ENCODE data around the gene CLINT1. TPM values are rescaled to one million over a fixed set of nuclear protein-coding genes. Genes with fewer than 3 reads are reported as not detected.

CLINT1 gene
- total and polyA plus RNA-seq, 3 experiments from 2014 or later = 72.3 to 91.1 (median 73.1) TPM

GRCh38 chr5:157870837-157871834 lies 12.2 kb upstream of the CLINT1 start:
- ChIA-PET POLR2A (no interaction called here), CTCF (no interaction called here)
- Mint-ChIP-seq H3K4me1 (no peaks in the 10 kb centered on the region), H3K27ac (no peak overlapping the region), H3K9me3 (no peaks in the 10 kb centered on the region), H3K27me3 (peaks cover 6 to 9% of the 10 kb centered on the region in 2 donors), H3K36me3 (no peaks in the 10 kb centered on the region), H3K4me3 (no peak overlapping the region)
- no peaks in the 10 kb centered on the region for H3K9me3 ChIP-seq (ENCODE audit: low read length)
- no peak overlapping the region for H3K27ac ChIP-seq (ENCODE audit: low read depth, low read length)
- no peak overlapping the region for H3K4me3 ChIP-seq (ENCODE audit: low read length)
- DNase-seq = no peak
- H3K4me1 ChIP-seq (ENCODE audit: insufficient read depth, low read length) = no peaks in the 10 kb centered on the region
- H3K27me3 ChIP-seq (ENCODE audit: insufficient read depth, low read length, poor library complexity, severe bottlenecking) = no peaks in the 10 kb centered on the region
- H3K36me3 ChIP-seq (ENCODE audit: insufficient read depth, low read length) = no peaks in the 10 kb centered on the region

- H3K36me3 Mint-ChIP-seq = no peaks in the 10 kb centered on the region
- no peak for DNase-seq
- ChIA-PET CTCF (no interaction called here), POLR2A (no interaction called here)
- H3K27ac Mint-ChIP-seq = no peak overlapping the region
- Histone ChIP-seq H3K27me3 (ENCODE audit: insufficient read depth, low read length, poor library complexity, severe bottlenecking) (no peaks in the 10 kb centered on the region), H3K27ac (ENCODE audit: low read depth, low read length) (no peak overlapping the region), H3K36me3 (ENCODE audit: insufficient read depth, low read length) (no peaks in the 10 kb centered on the region), H3K4me3 (ENCODE audit: low read length) (no peak overlapping the region), H3K9me3 (ENCODE audit: low read length) (no peaks in the 10 kb centered on the region), H3K4me1 (ENCODE audit: insufficient read depth, low read length) (peaks cover 8% of the 10 kb centered on the region)
- H3K4me3 Mint-ChIP-seq = peak overlapping the region in 1 of 7 donors; percentile 14
- no peaks in the 10 kb centered on the region for H3K9me3 Mint-ChIP-seq
- H3K4me1 Mint-ChIP-seq = peaks cover 0 to 6% (median 0%) of the 10 kb centered on the region in 3 donors
- peaks cover 6 to 9% of the 10 kb centered on the region in 2 donors for H3K27me3 Mint-ChIP-seq
Measured at GRCh38 chr5:157867751-157868387, 8.9 kb upstream of the CLINT1 start.

- no peak overlapping the region for H3K4me3 Mint-ChIP-seq
- no peaks in the 10 kb centered on the region for H3K36me3 ChIP-seq (ENCODE audit: insufficient read depth, low read length)
- H3K4me1 Mint-ChIP-seq = peaks cover under 1 to 10% (median 2%) of the 10 kb centered on the region in 3 donors
- no peak overlapping the region for H3K4me3 ChIP-seq (ENCODE audit: low read length)
- POLR2A ChIA-PET = no interaction called here
- peaks cover 0 to 5% (median 0%) of the 10 kb centered on the region in 3 donors for H3K36me3 Mint-ChIP-seq
- no peaks in the 10 kb centered on the region for H3K9me3 Mint-ChIP-seq
- CTCF ChIA-PET = no interaction called here
- peak overlapping the region in 1 of 8 donors; percentile 34 for H3K27ac Mint-ChIP-seq
- H3K9me3 ChIP-seq (ENCODE audit: low read length) = no peaks in the 10 kb centered on the region
- peaks cover 8% of the 10 kb centered on the region for H3K4me1 ChIP-seq (ENCODE audit: insufficient read depth, low read length)
- H3K27me3 Mint-ChIP-seq = peaks cover 6 to 9% of the 10 kb centered on the region in 2 donors
- no peaks in the 10 kb centered on the region for H3K27me3 ChIP-seq (ENCODE audit: insufficient read depth, low read length, poor library complexity, severe bottlenecking)
- DNase-seq = no peak
- H3K27ac ChIP-seq (ENCODE audit: low read depth, low read length) = no peak overlapping the region
Measured at GRCh38 chr5:157866536-157866935, 7.6 kb upstream of the CLINT1 start.

- Histone ChIP-seq H3K36me3 (ENCODE audit: insufficient read depth, low read length) (no peaks in the 10 kb centered on the region), H3K27me3 (ENCODE audit: insufficient read depth, low read length, poor library complexity, severe bottlenecking) (no peaks in the 10 kb centered on the region), H3K9me3 (ENCODE audit: low read length) (no peaks in the 10 kb centered on the region), H3K4me1 (ENCODE audit: insufficient read depth, low read length) (peaks cover 8% of the 10 kb centered on the region), H3K27ac (ENCODE audit: low read depth, low read length) (no peak overlapping the region), H3K4me3 (ENCODE audit: low read length) (no peak overlapping the region)
- CTCF ChIA-PET = no interaction called here
- peaks cover 4 to 7% of the 10 kb centered on the region in 2 donors for H3K27me3 Mint-ChIP-seq
- no peak overlapping the region for H3K27ac Mint-ChIP-seq
- H3K4me3 Mint-ChIP-seq = no peak overlapping the region
- peaks cover 5 to 18% (median 8%) of the 10 kb centered on the region in 3 donors for H3K4me1 Mint-ChIP-seq
- H3K9me3 Mint-ChIP-seq = no peaks in the 10 kb centered on the region
- DNase-seq = no peak
- H3K36me3 Mint-ChIP-seq = peaks cover 0 to 5% (median 0%) of the 10 kb centered on the region in 3 donors
- POLR2A ChIA-PET = no interaction called here
Measured at GRCh38 chr5:157865781-157866180, 6.8 kb upstream of the CLINT1 start.

- peaks cover 0 to 5% (median under 1%) of the 10 kb centered on the region in 3 donors for H3K36me3 Mint-ChIP-seq
- H3K9me3 Mint-ChIP-seq = no peaks in the 10 kb centered on the region
- no peaks in the 10 kb centered on the region for H3K36me3 ChIP-seq (ENCODE audit: insufficient read depth, low read length)
- H3K9me3 ChIP-seq (ENCODE audit: low read length) = no peaks in the 10 kb centered on the region
- no peak overlapping the region for H3K27ac ChIP-seq (ENCODE audit: low read depth, low read length)
- peak in 1 of 5 donors; percentile 65 for DNase-seq
- no peaks in the 10 kb centered on the region for H3K27me3 ChIP-seq (ENCODE audit: insufficient read depth, low read length, poor library complexity, severe bottlenecking)
- H3K27ac Mint-ChIP-seq = peak overlapping the region in 3 of 8 donors; percentile 2 to 93 (median 34)
- H3K27me3 Mint-ChIP-seq = peaks cover 2 to 4% of the 10 kb centered on the region in 2 donors
- H3K4me3 Mint-ChIP-seq = peak overlapping the region in 1 of 7 donors; percentile 61
- peaks cover 11% of the 10 kb centered on the region for H3K4me1 ChIP-seq (ENCODE audit: insufficient read depth, low read length)
- ChIA-PET CTCF (no interaction called here), POLR2A (no interaction called here)
- H3K4me1 Mint-ChIP-seq = peaks cover 16 to 28% (median 17%) of the 10 kb centered on the region in 3 donors
- H3K4me3 ChIP-seq (ENCODE audit: low read length) = no peak overlapping the region
Measured at GRCh38 chr5:157864067-157864466, 5.1 kb upstream of the CLINT1 start.

- H3K27ac ChIP-seq (ENCODE audit: low read depth, low read length) = no peak overlapping the region
- H3K27me3 ChIP-seq (ENCODE audit: insufficient read depth, low read length, poor library complexity, severe bottlenecking) = no peaks in the 10 kb centered on the region
- POLR2A ChIA-PET = no interaction called here
- CTCF ChIA-PET = no interaction called here
- Mint-ChIP-seq H3K27me3 (peaks cover 0 to 4% of the 10 kb centered on the region in 2 donors), H3K36me3 (peaks cover 0 to 9% (median 5%) of the 10 kb centered on the region in 3 donors), H3K4me3 (peak overlapping the region in 1 of 7 donors; percentile 12), H3K4me1 (peaks cover 23 to 40% (median 29%) of the 10 kb centered on the region in 3 donors), H3K27ac (peak overlapping the region in 2 of 8 donors; percentile 17 to 72), H3K9me3 (no peaks in the 10 kb centered on the region)
- peaks cover 15% of the 10 kb centered on the region for H3K4me1 ChIP-seq (ENCODE audit: insufficient read depth, low read length)
- no peaks in the 10 kb centered on the region for H3K9me3 ChIP-seq (ENCODE audit: low read length)
- no peak for DNase-seq
- H3K4me3 ChIP-seq (ENCODE audit: low read length) = no peak overlapping the region
- no peaks in the 10 kb centered on the region for H3K36me3 ChIP-seq (ENCODE audit: insufficient read depth, low read length)
Measured at GRCh38 chr5:157862183-157862851, 3.4 kb upstream of the CLINT1 start.

GRCh38 chr5:157860898-157861890 lies 2.2 kb upstream of the CLINT1 start:
- Histone ChIP-seq H3K27ac (ENCODE audit: low read depth, low read length) (no peak overlapping the region), H3K9me3 (ENCODE audit: low read length) (no peaks in the 10 kb centered on the region), H3K27me3 (ENCODE audit: insufficient read depth, low read length, poor library complexity, severe bottlenecking) (no peaks in the 10 kb centered on the region), H3K4me1 (ENCODE audit: insufficient read depth, low read length) (peaks cover 20% of the 10 kb centered on the region), H3K4me3 (ENCODE audit: low read length) (no peak overlapping the region), H3K36me3 (ENCODE audit: insufficient read depth, low read length) (no peaks in the 10 kb centered on the region)
- H3K4me3 Mint-ChIP-seq = peak overlapping the region; percentile 20 to 74 (median 43)
- H3K27me3 Mint-ChIP-seq = peaks cover 0 to 4% of the 10 kb centered on the region in 2 donors
- POLR2A ChIA-PET = no interaction called here
- DNase-seq = no peak
- peaks cover 34 to 51% (median 40%) of the 10 kb centered on the region in 3 donors for H3K4me1 Mint-ChIP-seq
- peak overlapping the region in 2 of 8 donors; percentile 47 to 58 for H3K27ac Mint-ChIP-seq
- peaks cover 0 to 14% (median 5%) of the 10 kb centered on the region in 3 donors for H3K36me3 Mint-ChIP-seq
- CTCF ChIA-PET = no interaction called here
- no peaks in the 10 kb centered on the region for H3K9me3 Mint-ChIP-seq

Data from CD8-positive, alpha-beta memory T cell (primary cell).